Measurements from ENCODE around the gene TNKS1BP1. TPM values are rescaled to one million over a fixed set of nuclear protein-coding genes. Genes with fewer than 3 reads are reported as not detected.

The TNKS1BP1 gene
- total RNA-seq, 1 donor from 2014 or later = 11.7 TPM

DNA sequence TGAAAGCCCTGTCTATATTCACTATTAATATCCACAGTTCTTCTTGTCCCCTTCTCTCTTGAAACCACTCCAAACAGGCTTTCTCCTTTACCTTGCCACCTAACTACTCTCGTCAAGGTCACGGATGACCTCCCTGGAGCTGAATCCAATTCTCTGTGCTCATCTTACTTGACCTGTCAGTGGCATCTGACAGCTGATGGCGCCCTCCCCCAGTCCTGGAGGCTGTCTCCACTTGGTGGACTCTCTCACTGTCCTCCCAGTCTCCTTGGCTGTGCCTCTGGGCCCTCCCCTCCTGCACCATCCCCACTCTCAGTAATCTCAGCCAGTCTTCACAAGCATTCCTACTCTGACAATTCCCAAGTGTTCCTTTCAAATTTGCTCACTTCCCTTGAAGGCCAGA, 8.7 kb downstream of the TNKS1BP1 start:
- H3K27me3 ChIP-seq = no peaks in the 10 kb centered on the region
- H2AFZ ChIP-seq (replicated peaks) = no peak overlapping the region
- Mint-ChIP-seq H3K4me1 (peaks cover 27% of the 10 kb centered on the region), H3K27ac (no peak overlapping the region), H3K9me3 (no peaks in the 10 kb centered on the region), H3K36me3 (peaks cover 20% of the 10 kb centered on the region), H3K4me3 (no peak overlapping the region), H3K27me3 (ENCODE audit: insufficient read depth, low read depth) (peaks cover 4% of the 10 kb centered on the region)
- H4K20me1 ChIP-seq (ENCODE audit: low read depth) = peaks cover 71% of the 10 kb centered on the region
- H3F3A ChIP-seq (ENCODE audit: low read depth) = peaks cover 15% of the 10 kb centered on the region
- no peak overlapping the region for H3K4me3 ChIP-seq
- no peak for TF ChIP-seq CTCF (IDR thresholded peaks at IDR 0.05)
- no peak for TF ChIP-seq EZH2 (IDR thresholded peaks at IDR 0.05)
- no peak for TF ChIP-seq EZH2phosphoT487 (IDR thresholded peaks at IDR 0.05)
- peaks cover 29% of the 10 kb centered on the region for H3K79me2 ChIP-seq (ENCODE audit: low read depth)
- peak overlapping the region; percentile 20 for H3K9ac ChIP-seq
- no peak for DNase-seq (ENCODE audit: low spot score)
- H3K4me2 ChIP-seq = no peak overlapping the region
- no peak overlapping the region for H3K27ac ChIP-seq
- H3K9me3 ChIP-seq (ENCODE audit: low read depth) = no peaks in the 10 kb centered on the region
- peaks cover 4% of the 10 kb centered on the region for H3K36me3 ChIP-seq
- H3K4me1 ChIP-seq = peaks cover 5% of the 10 kb centered on the region

DNA sequence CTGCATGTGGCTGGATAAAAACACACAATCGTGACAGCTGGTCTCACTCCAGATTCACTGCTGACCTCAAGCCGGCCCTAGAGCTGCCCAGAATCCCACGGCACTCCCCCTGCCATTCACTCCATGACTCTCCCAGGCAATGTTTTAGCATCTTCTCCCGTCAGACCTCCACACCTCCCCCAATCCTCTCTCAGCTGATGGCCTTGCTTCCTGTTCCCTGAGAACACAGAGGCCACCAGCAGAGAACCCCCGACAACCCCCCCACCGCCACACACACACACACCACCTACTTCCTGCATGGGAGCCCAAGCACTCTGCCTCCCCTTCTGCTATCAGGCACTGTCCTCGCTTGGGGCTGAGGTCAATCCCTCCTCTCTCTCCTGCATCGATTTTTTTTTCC, 9.3 kb downstream of the TNKS1BP1 start:
- Mint-ChIP-seq H3K36me3 (peaks cover 15% of the 10 kb centered on the region), H3K27me3 (ENCODE audit: insufficient read depth, low read depth) (peaks cover 4% of the 10 kb centered on the region), H3K27ac (no peak overlapping the region), H3K4me1 (peaks cover 28% of the 10 kb centered on the region), H3K9me3 (no peaks in the 10 kb centered on the region), H3K4me3 (no peak overlapping the region)
- H3K36me3 ChIP-seq = peaks cover 4% of the 10 kb centered on the region
- no peak for TF ChIP-seq CTCF (IDR thresholded peaks at IDR 0.05)
- TF ChIP-seq EZH2 (IDR thresholded peaks at IDR 0.05) = no peak
- TF ChIP-seq EZH2phosphoT487 (IDR thresholded peaks at IDR 0.05) = no peak
- no peak overlapping the region for H2AFZ ChIP-seq (replicated peaks)
- no peak overlapping the region for H3K4me3 ChIP-seq
- peaks cover 29% of the 10 kb centered on the region for H3K79me2 ChIP-seq (ENCODE audit: low read depth)
- H3K9ac ChIP-seq = no peak overlapping the region
- H4K20me1 ChIP-seq (ENCODE audit: low read depth) = peaks cover 72% of the 10 kb centered on the region
- no peaks in the 10 kb centered on the region for H3K27me3 ChIP-seq
- DNase-seq (ENCODE audit: low spot score) = no peak
- peaks cover 5% of the 10 kb centered on the region for H3K4me1 ChIP-seq
- H3K27ac ChIP-seq = no peak overlapping the region
- no peaks in the 10 kb centered on the region for H3K9me3 ChIP-seq (ENCODE audit: low read depth)
- H3K4me2 ChIP-seq = no peak overlapping the region
- H3F3A ChIP-seq (ENCODE audit: low read depth) = peaks cover 15% of the 10 kb centered on the region

DNA sequence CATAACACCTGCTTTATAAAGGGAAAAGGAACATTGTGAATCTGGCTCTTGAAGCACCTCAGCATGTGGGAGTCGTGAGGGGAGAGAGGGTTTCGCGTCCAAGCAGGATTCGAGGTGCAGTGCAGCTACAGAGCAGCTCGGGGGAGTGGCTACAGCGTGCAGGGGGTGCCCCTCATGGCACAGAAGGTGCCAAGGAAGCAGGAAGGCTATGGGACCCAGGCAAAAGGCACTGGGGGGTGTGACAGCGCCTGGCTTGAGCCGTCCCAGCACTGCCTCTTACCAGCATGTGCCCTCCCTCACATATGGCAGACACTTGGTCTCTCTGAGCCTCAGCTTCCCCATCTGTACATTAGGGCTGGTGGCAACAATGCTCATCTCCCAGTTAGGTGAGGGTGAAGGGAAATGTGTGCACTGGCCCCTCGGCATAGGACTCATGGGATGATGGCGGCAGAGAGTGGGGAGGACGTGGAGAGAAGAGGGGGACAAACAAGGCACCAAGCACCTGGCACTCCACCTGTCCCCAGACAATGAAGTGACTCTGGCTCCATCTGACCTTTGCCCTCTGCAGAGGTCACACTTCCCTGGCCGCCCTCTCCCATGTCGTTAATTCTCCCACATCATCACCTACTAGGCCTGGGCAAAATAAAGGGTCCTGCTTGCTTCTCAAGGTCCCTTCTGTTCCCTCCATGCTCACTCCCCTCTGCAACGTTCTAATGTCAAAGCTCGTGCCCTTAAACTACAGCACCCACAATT, 10.4 kb downstream of the TNKS1BP1 start:
- Mint-ChIP-seq H3K4me3 (peak overlapping the region; percentile 27), H3K27ac (peak overlapping the region; percentile 74), H3K36me3 (peaks cover 23% of the 10 kb centered on the region), H3K9me3 (no peaks in the 10 kb centered on the region), H3K4me1 (peaks cover 28% of the 10 kb centered on the region), H3K27me3 (ENCODE audit: insufficient read depth, low read depth) (peaks cover 6% of the 10 kb centered on the region)
- Histone ChIP-seq H3K4me2 (no peak overlapping the region), H3K9ac (no peak overlapping the region), H4K20me1 (ENCODE audit: low read depth) (peaks cover 77% of the 10 kb centered on the region), H3K9me3 (ENCODE audit: low read depth) (no peaks in the 10 kb centered on the region), H2AFZ (replicated peaks) (no peak overlapping the region), H3F3A (ENCODE audit: low read depth) (peaks cover 15% of the 10 kb centered on the region), H3K4me3 (no peak overlapping the region), H3K27me3 (no peaks in the 10 kb centered on the region), H3K27ac (no peak overlapping the region), H3K79me2 (ENCODE audit: low read depth) (peaks cover 26% of the 10 kb centered on the region), H3K4me1 (peaks cover 5% of the 10 kb centered on the region), H3K36me3 (peaks cover 4% of the 10 kb centered on the region)
- TF ChIP-seq EZH2phosphoT487 (IDR thresholded peaks at IDR 0.05) (no peak), EZH2 (IDR thresholded peaks at IDR 0.05) (no peak), CTCF (IDR thresholded peaks at IDR 0.05) (no peak)
- no peak for DNase-seq (ENCODE audit: low spot score)
